ENCODE measurements around the gene INSYN1.

GRCh38 chr15:73777741-73778140 lies 24.6 kb upstream of the INSYN1 start:
- TF ChIP-seq CTCF (IDR thresholded peaks at IDR 0.05) (no peak), POLR2AphosphoS5 (IDR thresholded peaks at IDR 0.05) (no peak), POLR2A (IDR thresholded peaks at IDR 0.05) (no peak), EP300 (IDR thresholded peaks at IDR 0.05) (no peak)
